ENCODE measurements around the gene R3HCC1L. TPM values are rescaled to one million over a fixed set of nuclear protein-coding genes. Genes with fewer than 3 reads are reported as not detected.

The R3HCC1L gene
- total RNA-seq, 3 donors from 2014 or later (not counting 1 experiment from before 2014, with no cell fraction given), result 17.9 to 25.6 (median 23.3) TPM

DNA sequence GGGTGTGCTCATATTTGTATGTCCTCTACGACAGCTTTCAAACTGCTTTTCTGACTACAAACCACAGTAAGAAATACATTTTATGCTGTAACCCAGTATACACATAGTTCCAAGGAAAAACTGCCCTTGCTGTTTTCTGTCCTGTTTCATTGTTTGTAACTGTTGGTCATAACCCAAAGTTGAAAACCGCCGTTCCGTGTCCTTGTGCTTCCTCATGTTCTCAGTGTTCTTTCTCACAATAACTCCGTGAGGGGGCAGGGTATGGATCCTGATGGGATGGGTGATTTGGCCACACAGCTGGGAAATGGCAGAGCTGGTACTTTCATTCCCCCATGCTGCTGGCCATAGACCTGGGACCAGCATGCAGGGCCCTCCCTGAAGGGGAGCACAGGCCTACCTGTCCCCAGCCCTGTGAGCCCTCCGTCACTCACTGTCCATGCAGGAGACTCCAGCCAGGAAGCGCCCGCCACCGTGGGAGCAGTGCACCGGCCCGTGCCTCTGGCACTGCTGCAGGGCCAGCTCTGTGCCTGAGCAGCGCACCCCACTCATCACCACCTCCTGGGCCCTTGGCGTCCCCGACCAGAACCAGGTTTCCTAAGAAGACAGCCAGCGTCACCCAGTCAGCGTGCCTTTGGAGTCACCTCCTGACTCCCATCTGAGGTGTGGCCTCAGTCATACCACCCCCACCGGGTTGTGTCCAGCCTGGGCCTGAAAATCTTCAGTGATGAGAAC, 120.9 kb downstream of the R3HCC1L start:
- intact Hi-C loops (cut with micrococcal nuclease), result no loop called here
- Histone ChIP-seq H3K4me1 (ENCODE audit: control insufficient read depth, insufficient read depth, low read length) (peaks cover 24% of the 10 kb centered on the region), H3K9me3 (ENCODE audit: control insufficient read depth, insufficient read depth, low read length) (no peaks in the 10 kb centered on the region), H3K27ac (ENCODE audit: low read length) (no peak overlapping the region), H3K36me3 (ENCODE audit: control insufficient read depth, insufficient read depth, low read length) (no peaks in the 10 kb centered on the region), H3K4me3 (ENCODE audit: low read length) (no peak overlapping the region), H3K27me3 (ENCODE audit: control insufficient read depth, insufficient read depth, low read length) (no peaks in the 10 kb centered on the region)
- peaks cover 7% of the 10 kb centered on the region for H3K36me3 Mint-ChIP-seq
- 96% methylated on average over 17 of the region's 17 CpGs for WGBS (ENCODE audit: insufficient coverage)
- DNase-seq (no peak), ATAC-seq (no peak)
- no peak overlapping the region for H3K27ac Mint-ChIP-seq
- H3K4me3 Mint-ChIP-seq, result no peak overlapping the region
- no peaks in the 10 kb centered on the region for H3K9me3 Mint-ChIP-seq
- TF ChIP-seq, protein P1, sequence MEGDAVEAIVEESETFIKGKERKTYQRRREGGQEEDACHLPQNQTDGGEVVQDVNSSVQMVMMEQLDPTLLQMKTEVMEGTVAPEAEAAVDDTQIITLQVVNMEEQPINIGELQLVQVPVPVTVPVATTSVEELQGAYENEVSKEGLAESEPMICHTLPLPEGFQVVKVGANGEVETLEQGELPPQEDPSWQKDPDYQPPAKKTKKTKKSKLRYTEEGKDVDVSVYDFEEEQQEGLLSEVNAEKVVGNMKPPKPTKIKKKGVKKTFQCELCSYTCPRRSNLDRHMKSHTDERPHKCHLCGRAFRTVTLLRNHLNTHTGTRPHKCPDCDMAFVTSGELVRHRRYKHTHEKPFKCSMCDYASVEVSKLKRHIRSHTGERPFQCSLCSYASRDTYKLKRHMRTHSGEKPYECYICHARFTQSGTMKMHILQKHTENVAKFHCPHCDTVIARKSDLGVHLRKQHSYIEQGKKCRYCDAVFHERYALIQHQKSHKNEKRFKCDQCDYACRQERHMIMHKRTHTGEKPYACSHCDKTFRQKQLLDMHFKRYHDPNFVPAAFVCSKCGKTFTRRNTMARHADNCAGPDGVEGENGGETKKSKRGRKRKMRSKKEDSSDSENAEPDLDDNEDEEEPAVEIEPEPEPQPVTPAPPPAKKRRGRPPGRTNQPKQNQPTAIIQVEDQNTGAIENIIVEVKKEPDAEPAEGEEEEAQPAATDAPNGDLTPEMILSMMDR (IDR thresholded peaks at IDR 0.05), result no peak
- peaks cover 7 to 23% of the 10 kb centered on the region in 2 donors for H3K4me1 Mint-ChIP-seq
- H3K27me3 Mint-ChIP-seq (ENCODE audit: low read depth in 2 of 2), result no peaks in the 10 kb centered on the region

DNA sequence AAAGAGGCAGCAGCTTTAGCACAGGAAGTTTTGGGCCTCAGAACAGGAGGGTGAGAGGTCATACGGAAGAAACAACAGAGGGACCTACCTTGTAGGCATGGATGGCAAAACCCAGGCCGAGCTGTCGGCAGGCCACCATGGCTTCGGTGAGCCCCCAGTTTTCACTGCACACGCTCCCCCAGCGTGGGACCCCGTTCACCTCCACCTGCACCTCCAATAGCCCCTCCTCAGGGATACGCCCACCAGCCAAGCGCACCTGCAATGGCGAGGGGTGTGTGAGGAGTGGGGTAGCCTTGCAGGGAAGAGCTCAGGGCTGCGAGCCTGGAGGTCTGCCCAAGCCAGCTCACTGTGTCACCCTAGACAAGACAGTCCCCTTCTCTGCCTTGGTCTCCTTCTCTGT, 122.2 kb downstream of the R3HCC1L start:
- no peaks in the 10 kb centered on the region for H3K27me3 ChIP-seq (ENCODE audit: control insufficient read depth, insufficient read depth, low read length)
- peaks cover 7 to 23% of the 10 kb centered on the region in 2 donors for H3K4me1 Mint-ChIP-seq
- no peak overlapping the region for H3K4me3 ChIP-seq (ENCODE audit: low read length)
- no peaks in the 10 kb centered on the region for H3K36me3 Mint-ChIP-seq
- peaks cover 24% of the 10 kb centered on the region for H3K4me1 ChIP-seq (ENCODE audit: control insufficient read depth, insufficient read depth, low read length)
- intact Hi-C loops (cut with micrococcal nuclease), result no loop called here
- H3K36me3 ChIP-seq (ENCODE audit: control insufficient read depth, insufficient read depth, low read length), result no peaks in the 10 kb centered on the region
- no peak overlapping the region for H3K4me3 Mint-ChIP-seq
- H3K9me3 ChIP-seq (ENCODE audit: control insufficient read depth, insufficient read depth, low read length), result no peaks in the 10 kb centered on the region
- no peaks in the 10 kb centered on the region for H3K27me3 Mint-ChIP-seq (ENCODE audit: low read depth in 2 of 2)
- ATAC-seq (no peak), DNase-seq (no peak)
- no peak overlapping the region for H3K27ac Mint-ChIP-seq
- no peaks in the 10 kb centered on the region for H3K9me3 Mint-ChIP-seq
- no peak overlapping the region for H3K27ac ChIP-seq (ENCODE audit: low read length)
- TF ChIP-seq, protein P1 (IDR thresholded peaks at IDR 0.05), result no peak
- WGBS (ENCODE audit: insufficient coverage), result over 99% methylated on average over 8 of the region's 11 CpGs

DNA sequence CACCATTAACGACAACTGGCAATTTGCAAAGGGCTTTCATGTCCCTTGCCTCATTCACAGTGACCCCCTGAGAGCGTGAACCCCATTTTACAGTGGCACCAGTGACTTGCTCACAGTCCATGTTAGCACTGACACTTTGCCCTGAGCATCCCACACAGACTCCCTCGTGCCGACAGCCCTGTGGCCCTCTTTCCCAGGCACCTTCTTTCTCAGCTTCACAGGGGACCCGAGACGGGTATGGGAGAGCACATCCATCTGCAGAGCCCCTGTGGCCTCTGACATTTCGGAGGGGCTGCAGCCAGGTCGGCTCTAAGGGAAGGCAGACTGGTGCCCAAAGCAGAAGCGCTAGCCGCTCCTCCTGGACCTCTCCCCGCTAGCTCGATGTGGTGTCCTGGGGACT, 122.7 kb downstream of the R3HCC1L start:
- intact Hi-C loops (cut with micrococcal nuclease), result no loop called here

More for the DNA sequence above, 122.7 kb downstream of the R3HCC1L start:
- Histone ChIP-seq H3K27me3 (ENCODE audit: control insufficient read depth, insufficient read depth, low read length) (no peaks in the 10 kb centered on the region), H3K4me1 (ENCODE audit: control insufficient read depth, insufficient read depth, low read length) (peaks cover 24% of the 10 kb centered on the region), H3K9me3 (ENCODE audit: control insufficient read depth, insufficient read depth, low read length) (no peaks in the 10 kb centered on the region), H3K4me3 (ENCODE audit: low read length) (no peak overlapping the region), H3K36me3 (ENCODE audit: control insufficient read depth, insufficient read depth, low read length) (no peaks in the 10 kb centered on the region), H3K27ac (ENCODE audit: low read length) (no peak overlapping the region)
- TF ChIP-seq, protein P1 (IDR thresholded peaks at IDR 0.05), result no peak
- 97% methylated on average over 12 of the region's 12 CpGs for WGBS (ENCODE audit: insufficient coverage)
- H3K27ac Mint-ChIP-seq, result no peak overlapping the region
- ATAC-seq (no peak), DNase-seq (no peak)
- no peaks in the 10 kb centered on the region for H3K36me3 Mint-ChIP-seq
- H3K9me3 Mint-ChIP-seq, result no peaks in the 10 kb centered on the region
- no peaks in the 10 kb centered on the region for H3K27me3 Mint-ChIP-seq (ENCODE audit: low read depth in 2 of 2)
- H3K4me1 Mint-ChIP-seq, result peaks cover 7 to 23% of the 10 kb centered on the region in 2 donors
- no peak overlapping the region for H3K4me3 Mint-ChIP-seq
